Measurements from ENCODE around the gene AGAP2.
"Not testable (repeated sequence)": the region's sequence is repeated elsewhere in the genome, so short reads cannot be mapped to it uniquely, and the experiment has no call there.

Gene AGAP2

GRCh38 chr12:57720606-57721595 is 17.6 kb downstream of the AGAP2 start:
- no peak for FAIRE-seq

GRCh38 chr12:57719777-57720605 is 18.6 kb downstream of the AGAP2 start:
- no peak for FAIRE-seq

- no peak for FAIRE-seq
Measured at GRCh38 chr12:57718641-57719528, 19.7 kb downstream of the AGAP2 start.

GRCh38 chr12:57717846-57718640 is 20.5 kb downstream of the AGAP2 start:
- no peak for FAIRE-seq

GRCh38 chr12:57717131-57717530 is 21.4 kb downstream of the AGAP2 start:
- no peak for FAIRE-seq

GRCh38 chr12:57716305-57716704 is 22.2 kb downstream of the AGAP2 start:
- FAIRE-seq, result no peak

- no peak for FAIRE-seq
Measured at GRCh38 chr12:57715786-57716185, 22.8 kb downstream of the AGAP2 start.

GRCh38 chr12:57715036-57715748 is 23.4 kb downstream of the AGAP2 start:
- not testable (repeated sequence) for FAIRE-seq

- no peak for FAIRE-seq
Measured at GRCh38 chr12:57713209-57713608, 25.3 kb downstream of the AGAP2 start.

GRCh38 chr12:57712701-57713100 is 25.8 kb downstream of the AGAP2 start:
- FAIRE-seq, result no peak

- FAIRE-seq, result no peak
Measured at GRCh38 chr12:57708296-57708695, 30.2 kb downstream of the AGAP2 start.

- no peak for FAIRE-seq
Measured at GRCh38 chr12:57707250-57707649, 31.3 kb downstream of the AGAP2 start.

GRCh38 chr12:57700317-57700716 is 38.2 kb downstream of the AGAP2 start:
- no peak for FAIRE-seq

GRCh38 chr12:57698414-57698813 is 40.1 kb downstream of the AGAP2 start:
- no peak for FAIRE-seq

- no peak for FAIRE-seq
Measured at GRCh38 chr12:57697076-57697475, 41.5 kb downstream of the AGAP2 start.

GRCh38 chr12:57695770-57696432 is 42.6 kb downstream of the AGAP2 start:
- no peak for FAIRE-seq

GRCh38 chr12:57694459-57695019 is 44.0 kb downstream of the AGAP2 start:
- FAIRE-seq, result no peak

- peak; percentile 98 for FAIRE-seq
Measured at GRCh38 chr12:57693659-57694458, 44.7 kb downstream of the AGAP2 start, which contains the start of gene OS9. TSS of gene OS9 (plus strand) at chr12:57694132. CDS start at chr12:57694162, 30 bp downstream.

- no peak for FAIRE-seq
Measured at GRCh38 chr12:57693317-57693658, 45.3 kb downstream of the AGAP2 start.
